NB4 (cell line): Measurements from ENCODE around the gene ARHGEF12.

Experiments
- MYC ChIP-seq: IDR thresholded peaks from 2 replicates; pipeline ENCODE4 v1.6.1; 2011; ENCODE audit warnings: low read depth, low read length
- TF ChIP-seq, protein P1 (sequence below): IDR thresholded peaks from one replicate; pipeline ENCODE4 v1.5.1; 2012; ENCODE audit warnings: low read depth, low read length

DNA sequence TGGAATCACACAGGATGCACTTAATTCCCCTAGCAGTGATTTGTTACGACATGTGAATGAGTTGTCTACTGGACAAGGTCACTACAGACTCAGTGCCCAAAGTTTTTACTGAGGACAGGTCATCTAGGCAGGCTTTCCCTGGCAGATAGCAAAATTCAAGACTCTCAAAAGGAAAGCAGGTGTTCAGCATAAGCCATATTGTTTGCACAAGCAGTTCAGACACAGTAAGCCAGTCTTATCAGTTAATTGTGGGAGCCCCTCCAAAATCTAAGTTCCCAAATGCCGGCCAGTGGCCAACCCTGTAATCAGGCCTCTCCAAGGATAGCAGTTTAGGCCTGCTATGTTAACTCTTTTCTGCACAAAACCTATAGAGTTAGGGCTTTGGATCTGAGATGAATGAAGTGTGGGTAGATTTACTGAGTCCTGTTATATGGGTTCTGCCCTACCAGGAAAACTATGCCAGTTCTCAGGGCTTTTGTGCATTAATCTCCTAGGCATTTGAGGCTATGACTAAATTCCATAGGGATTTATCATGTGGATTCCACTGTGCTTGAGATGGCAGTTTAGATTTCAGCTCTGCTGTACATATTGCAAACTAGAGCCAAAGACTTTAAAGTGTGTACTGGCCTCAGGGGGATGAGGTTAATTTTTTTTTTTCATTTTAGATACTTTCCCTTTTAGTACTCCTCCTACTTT, 4.8 kb upstream of the ARHGEF12 start:
- no peak for TF ChIP-seq MYC
- TF ChIP-seq, protein P1, sequence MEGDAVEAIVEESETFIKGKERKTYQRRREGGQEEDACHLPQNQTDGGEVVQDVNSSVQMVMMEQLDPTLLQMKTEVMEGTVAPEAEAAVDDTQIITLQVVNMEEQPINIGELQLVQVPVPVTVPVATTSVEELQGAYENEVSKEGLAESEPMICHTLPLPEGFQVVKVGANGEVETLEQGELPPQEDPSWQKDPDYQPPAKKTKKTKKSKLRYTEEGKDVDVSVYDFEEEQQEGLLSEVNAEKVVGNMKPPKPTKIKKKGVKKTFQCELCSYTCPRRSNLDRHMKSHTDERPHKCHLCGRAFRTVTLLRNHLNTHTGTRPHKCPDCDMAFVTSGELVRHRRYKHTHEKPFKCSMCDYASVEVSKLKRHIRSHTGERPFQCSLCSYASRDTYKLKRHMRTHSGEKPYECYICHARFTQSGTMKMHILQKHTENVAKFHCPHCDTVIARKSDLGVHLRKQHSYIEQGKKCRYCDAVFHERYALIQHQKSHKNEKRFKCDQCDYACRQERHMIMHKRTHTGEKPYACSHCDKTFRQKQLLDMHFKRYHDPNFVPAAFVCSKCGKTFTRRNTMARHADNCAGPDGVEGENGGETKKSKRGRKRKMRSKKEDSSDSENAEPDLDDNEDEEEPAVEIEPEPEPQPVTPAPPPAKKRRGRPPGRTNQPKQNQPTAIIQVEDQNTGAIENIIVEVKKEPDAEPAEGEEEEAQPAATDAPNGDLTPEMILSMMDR, result no peak
